ACHN (cell line): Measurements from ENCODE around the gene TFR2.

Experiments
- DNase-seq: peaks from one replicate; pipeline ENCODE4 v3.0.0-alpha.2; 2015
- in situ Hi-C: cut with HindIII; loops from 2 replicates; pipeline ENCODE4 v1.10.0; 2017; ENCODE audit warnings: low sequenced_read_pairs, low pct_ligation_motif_present, low pct_unique_long_range_greater_than_20kb

TFR2 gene

DNA sequence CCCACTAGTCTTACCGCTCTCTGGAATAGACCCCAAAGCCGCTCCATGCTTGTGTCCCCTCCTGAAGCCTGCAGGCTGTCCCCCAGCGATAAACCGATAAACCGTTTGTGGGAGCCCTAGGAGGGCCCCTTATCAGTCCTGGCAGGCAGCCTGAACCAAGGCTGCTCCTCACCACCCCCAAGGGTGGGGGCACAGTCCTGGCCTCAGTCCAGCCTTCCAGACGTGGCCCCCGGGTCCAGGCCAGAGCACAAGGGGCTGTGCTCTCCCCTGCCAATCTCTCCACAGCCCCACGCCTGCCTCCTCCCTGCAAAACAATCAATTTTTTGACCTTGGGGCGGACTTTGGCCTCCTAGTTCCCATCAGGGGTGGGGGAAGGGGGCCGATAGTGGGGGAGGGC lies at the start of gene TFR2:
TFR2 (minus strand) TSS at position 90 of the 397 bp plus-strand sequence; CDS start at position 47, 43 bp downstream.
- in situ Hi-C loops: no loop called here
- no peak for DNase-seq

DNA sequence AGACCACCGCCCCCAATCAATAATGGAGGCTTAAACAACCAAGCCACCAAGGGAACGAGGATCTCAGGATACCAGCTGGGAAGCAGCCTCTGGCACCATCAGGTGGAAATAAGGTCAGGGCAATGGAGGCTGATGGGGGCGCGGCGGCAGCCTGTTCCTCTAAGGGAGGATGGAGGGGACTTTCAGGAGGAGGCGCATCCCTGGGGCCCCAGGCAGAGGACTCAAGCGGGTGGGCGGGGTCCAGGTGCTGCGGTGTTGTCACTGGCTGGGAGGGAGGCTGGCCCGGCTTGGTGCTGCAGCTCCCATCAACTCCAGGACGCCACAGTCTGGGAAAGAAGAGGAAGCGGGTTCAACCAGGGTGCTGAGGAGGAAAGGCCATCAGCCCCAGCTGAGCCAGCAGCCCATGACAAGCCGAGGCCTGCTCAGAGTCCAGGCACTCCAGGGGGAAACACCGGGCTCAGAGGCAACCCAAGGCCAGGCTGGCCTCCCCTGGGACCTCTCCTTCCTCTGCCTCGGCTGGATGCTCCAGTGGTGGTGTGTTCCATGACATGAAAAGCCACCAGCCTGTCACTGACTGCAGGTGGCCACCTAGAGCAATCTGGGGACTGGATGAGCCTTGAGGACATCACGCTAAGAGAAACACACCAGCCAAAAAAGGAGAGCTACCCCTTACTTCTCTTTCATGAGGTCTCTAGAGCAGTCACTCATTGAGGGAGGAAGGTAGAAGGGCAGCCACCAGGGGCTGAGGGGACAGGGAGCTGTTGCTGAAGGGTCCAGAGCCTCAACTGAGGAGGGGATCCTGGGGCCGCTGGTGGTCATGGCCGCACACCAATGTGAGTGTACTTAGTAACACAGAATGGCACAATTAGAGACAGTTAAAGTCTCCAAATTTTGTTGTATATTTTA lies 48.1 kb upstream of the TFR2 start:
- no peak for DNase-seq
- in situ Hi-C loops: no loop called here

DNA sequence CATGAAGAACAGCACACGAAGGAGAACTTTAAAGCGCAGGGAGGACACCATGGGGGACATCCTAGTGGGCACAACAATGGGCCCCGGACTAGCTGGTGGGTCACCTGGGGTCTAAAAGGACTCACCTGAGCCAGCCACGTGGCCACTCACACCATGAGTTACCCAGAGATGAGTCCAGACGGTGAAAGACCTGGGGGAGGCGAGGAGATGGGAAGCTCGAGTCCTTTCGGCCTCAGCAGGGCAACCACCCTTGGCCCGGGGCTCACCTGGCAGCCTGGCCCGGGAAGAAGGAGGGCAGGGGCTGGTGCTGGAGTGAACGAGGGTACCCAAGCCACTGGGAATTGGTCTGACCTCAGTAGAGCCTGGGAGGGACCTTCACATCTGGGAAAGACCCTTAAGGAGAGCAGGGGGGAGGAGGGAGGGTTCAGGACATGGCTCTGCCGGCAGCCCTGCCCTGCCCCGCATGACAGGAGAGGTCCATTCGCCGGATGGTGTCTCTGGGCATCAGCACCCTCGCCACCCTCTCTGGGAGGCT lies 47.0 kb upstream of the TFR2 start:
- DNase-seq: no peak
- in situ Hi-C loops: no loop called here

DNA sequence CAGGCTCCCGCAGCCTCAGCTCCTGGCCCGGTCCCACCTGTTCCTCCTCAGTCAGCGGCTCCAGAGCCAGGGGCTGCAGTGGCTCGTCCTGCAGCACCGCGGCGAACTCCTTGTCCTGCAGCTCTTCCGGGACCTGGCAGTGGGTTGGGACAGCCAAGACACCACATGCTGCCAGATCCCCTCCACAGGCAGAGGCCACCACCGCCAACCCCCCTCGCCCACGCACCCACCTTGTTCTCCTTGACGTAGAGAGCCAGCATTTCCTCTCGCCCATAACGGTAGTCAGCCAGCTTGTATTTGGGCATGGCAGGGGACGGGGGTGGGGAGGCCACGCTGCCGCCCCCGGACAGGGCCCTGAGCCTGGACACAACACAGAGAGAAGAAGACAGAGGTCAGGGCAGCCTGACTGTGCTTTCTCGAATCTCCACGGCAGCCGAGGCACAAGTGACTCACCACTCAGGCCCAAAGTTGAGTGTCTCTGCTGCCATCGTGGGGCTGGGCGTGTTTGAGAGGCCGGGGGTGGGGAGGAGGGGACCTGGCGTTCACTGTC lies 46.5 kb upstream of the TFR2 start:
- in situ Hi-C loops: no loop called here
- DNase-seq: no peak

- DNase-seq: no peak
- in situ Hi-C loops: no loop called here
Observed at GRCh38 chr7:100687261-100687660, 45.9 kb upstream of the TFR2 start.

DNA sequence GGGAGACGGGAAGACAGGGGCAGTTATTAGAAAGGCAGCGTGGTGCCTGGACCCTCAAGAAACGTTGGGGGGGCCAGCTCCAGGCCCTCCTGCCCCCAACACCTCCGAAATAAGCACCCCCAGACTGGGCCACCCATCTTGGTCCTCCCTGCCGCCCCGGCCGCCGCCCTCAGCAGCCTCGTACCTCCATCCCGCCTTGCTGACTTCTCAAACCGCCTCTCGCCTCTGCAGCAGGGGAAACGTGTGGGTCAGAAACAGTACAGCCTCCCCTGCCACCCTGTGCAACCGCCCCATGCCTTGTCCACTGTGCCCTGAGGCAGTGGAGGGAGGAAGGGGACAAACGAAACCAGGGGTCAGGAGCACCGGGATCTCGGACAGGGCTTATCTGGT lies 45.5 kb upstream of the TFR2 start:
- in situ Hi-C loops: no loop called here
- no peak for DNase-seq

GRCh38 chr7:100686201-100686821 lies 45.0 kb upstream of the TFR2 start:
- DNase-seq: no peak
- in situ Hi-C loops: no loop called here

DNA sequence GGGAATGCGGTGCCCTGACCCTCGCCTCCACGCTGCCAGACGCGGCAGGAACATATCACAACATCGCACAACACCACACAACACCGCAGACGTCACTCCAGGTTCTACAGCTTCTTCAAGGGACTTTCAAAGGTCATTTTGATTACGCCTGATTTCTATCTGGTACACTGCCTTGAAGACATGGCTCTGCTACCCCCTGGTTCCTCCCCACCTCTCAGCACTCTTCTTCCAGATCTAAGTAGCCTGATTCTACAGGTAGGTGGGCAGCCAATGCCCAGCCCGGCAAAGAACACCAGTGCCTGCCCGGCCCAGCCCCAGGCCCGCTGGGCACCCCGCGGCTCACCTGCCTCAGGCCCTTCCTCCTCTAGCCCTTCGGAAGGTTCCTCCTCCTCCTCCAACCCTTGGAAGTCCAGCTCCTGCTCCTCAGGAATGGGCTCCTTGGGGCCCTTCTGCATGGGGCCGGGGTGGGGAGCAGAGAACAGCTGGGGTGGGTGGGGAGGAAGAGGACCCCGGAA lies 44.3 kb upstream of the TFR2 start:
- in situ Hi-C loops: no loop called here
- DNase-seq: no peak

DNA sequence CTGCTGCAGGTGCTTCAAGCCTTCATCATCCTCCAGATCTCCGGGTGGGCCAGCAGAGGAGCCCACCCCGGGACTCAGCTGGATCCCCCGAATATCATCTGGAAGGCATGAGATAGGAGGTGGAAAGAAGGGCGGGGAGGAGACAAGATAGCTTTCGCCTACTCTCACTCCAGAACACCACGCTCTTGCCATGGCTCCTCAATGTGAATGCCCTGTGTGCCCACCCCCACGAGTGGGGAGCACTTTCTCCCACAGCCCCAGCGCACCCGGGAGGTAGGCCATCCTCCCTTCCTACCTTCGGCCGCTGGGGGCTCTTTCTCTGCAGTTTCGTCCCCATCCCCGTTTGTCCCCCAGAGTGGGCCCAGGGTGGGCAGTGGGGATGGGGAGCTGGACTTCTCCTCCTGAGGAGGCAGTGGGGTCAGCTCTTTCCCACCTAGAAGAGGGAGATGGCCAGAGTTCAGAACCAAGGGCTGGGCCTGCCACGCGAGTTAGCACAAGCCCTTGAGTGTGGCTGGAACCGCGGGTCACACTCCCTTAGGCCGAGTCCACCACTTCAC lies 43.8 kb upstream of the TFR2 start:
- no peak for DNase-seq
- in situ Hi-C loops: no loop called here

- in situ Hi-C loops: no loop called here
Observed at GRCh38 chr7:100684534-100685042, 43.2 kb upstream of the TFR2 start.

DNA sequence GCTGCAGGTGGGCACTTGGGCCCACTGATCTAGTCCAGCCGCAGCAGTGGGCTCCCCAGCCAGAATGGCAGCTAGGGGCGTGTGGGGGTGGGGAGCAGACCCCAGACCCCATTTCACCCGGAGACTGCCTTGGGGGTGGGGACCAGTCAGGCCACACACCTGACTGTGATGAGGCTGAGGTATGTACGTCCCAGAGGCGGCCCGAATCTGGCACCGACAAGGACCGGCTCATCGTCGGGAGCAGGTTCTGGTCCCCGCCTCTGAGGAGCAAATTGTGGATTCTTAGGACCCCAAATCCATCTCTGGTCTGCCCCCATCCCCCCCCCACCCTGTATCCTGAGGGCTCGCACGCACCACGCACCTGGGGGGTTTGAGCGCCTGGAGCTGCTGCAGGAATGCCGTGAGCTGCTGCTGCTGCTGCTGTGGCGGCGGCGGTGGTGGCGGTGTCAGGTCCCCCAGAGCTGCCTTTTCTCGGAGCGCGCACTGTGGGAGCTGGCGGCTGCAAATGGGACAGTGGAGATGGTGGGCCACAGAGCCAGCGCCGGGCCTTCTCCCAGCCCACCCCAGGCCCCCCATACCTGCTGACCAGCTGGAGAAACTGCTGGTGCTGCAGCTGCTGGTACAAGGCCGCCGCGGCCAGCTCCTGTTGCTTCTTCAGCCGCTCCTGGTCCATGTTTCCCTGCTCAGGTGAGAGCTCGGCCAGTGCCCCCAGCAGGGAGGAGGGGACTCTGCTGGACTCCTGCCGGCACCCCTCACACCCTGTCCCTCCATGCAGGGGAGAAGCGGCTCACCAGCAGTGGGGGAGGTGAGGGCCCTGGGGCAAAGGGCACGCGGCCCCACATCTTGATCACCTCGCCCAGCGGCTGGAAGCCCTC lies 42.5 kb upstream of the TFR2 start:
- DNase-seq: no peak
- in situ Hi-C loops: no loop called here

More at GRCh38 chr7:100684534-100685042, 43.2 kb upstream of the TFR2 start:
- DNase-seq: no peak

GRCh38 chr7:100682991-100683658 lies 41.8 kb upstream of the TFR2 start:
- in situ Hi-C loops: no loop called here
- DNase-seq: no peak

GRCh38 chr7:100682228-100682741 lies 40.9 kb upstream of the TFR2 start:
- no peak for DNase-seq
- in situ Hi-C loops: no loop called here

- in situ Hi-C loops: no loop called here
- no peak for DNase-seq
Observed at GRCh38 chr7:100681491-100682227, 40.3 kb upstream of the TFR2 start.

DNA sequence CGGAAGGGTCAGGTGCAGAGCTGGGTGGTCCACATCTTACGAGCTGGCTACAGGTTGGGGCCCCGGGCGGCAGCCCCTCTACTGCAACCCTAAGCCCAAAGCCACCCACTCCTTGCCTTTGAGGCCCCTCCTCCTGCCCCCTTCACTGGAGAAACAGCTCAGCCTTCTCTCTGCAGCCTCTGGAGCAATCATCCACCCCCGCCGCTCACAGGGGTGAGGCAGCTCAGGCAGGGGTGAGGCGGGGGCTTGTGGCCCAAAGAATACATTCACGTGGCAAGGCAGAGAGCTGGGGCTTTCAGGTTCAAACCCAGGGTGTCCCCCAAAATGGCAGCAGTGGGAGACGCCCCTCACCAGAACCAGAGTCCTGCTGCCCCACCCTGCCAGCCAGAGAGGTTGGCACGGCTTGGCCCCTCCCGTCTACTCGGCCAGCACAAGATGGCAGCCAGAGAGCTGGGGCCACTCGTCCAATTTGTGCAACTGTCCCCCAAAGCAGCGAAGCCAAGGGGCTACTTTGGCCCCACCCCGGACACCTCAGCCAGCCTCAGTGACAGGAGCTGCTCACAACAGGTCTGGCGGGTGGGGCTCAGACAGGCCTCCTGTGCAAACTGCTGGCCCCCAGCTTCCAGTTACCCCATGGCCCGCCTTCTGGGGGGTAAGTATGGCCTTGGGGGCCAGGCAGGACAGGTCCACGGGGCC lies 39.4 kb upstream of the TFR2 start:
- DNase-seq: no peak
- in situ Hi-C loops: no loop called here

GRCh38 chr7:100679927-100680575 lies 38.7 kb upstream of the TFR2 start:
- in situ Hi-C loops: no loop called here
- no peak for DNase-seq
